ENCODE data around the gene RMDN3. TPM values are rescaled to one million over a fixed set of nuclear protein-coding genes. Genes with fewer than 3 reads are reported as not detected.

RMDN3 gene
- total RNA-seq, 1 experiment from 2014 or later = 28.3 TPM

DNA sequence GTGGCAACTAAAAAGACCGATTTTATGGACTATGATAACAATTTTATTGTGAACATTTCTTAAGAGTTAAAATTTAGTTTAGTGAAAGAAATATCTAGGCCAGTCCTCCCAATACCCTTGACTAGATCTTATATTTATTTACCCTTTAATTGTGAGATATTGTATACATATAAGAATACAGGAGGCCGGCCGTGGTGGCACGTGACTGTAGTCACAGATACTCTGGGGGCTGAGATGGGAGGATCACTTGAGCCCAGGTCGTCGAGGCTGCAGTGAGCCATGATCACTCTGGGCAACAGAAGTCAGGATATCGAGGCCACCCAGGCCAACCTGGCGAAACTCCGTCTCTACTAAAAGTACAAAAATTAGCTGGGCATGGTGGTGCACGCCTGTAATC is 756 bp upstream of the RMDN3 start:
- H2BK20ac ChIP-seq (ENCODE audit: low read depth, low read length, poor library complexity, severe bottlenecking) = no peak overlapping the region
- H4K8ac ChIP-seq (replicated peaks; ENCODE audit: insufficient read length, low read depth, low read length) = no peak overlapping the region
- no peaks in the 10 kb centered on the region for H3K79me2 ChIP-seq (ENCODE audit: insufficient read depth, low read length)
- peaks cover 3% of the 10 kb centered on the region for H3K23me2 ChIP-seq (ENCODE audit: insufficient read length, low read depth, low read length, poor library complexity, severe bottlenecking)
- no peak overlapping the region for H3K23ac ChIP-seq (ENCODE audit: insufficient read length, low read depth, low read length)
- peaks cover 3 to 15% (median 11%) of the 10 kb centered on the region in 3 experiments; a peak in 5 of 7 replicates for H3K36me3 Mint-ChIP-seq (ENCODE audit: insufficient read depth in 1 of 3, low read depth in 3 of 3)
- WGBS (ENCODE audit: extremely low coverage, insufficient read length, low lambda C conversion rate) = no CpG with 5 or more reads among the region's 10 CpGs
- H3K9ac ChIP-seq (ENCODE audit: extremely low read depth, insufficient read length, low read length) = peak overlapping the region; percentile 97
- H3K27me3 Mint-ChIP-seq (ENCODE audit: low read depth) = no peaks in the 10 kb centered on the region
- no peak overlapping the region for H4K91ac ChIP-seq (ENCODE audit: insufficient read length, low read depth, low read length)
- no peaks in the 10 kb centered on the region for H3K9me3 Mint-ChIP-seq
- no peak overlapping the region for H3K18ac ChIP-seq (ENCODE audit: insufficient read length, low read depth, low read length)
- no peak overlapping the region for H2BK120ac ChIP-seq (ENCODE audit: low read depth, low read length, poor library complexity, severe bottlenecking)
- peak overlapping the region; percentile 85 for H3K27ac ChIP-seq (ENCODE audit: insufficient read length, low read depth, low read length)
- H4K20me1 ChIP-seq (ENCODE audit: control insufficient read depth, insufficient read depth, insufficient read length) = no peaks in the 10 kb centered on the region
- peaks cover 8 to 18% of the 10 kb centered on the region in 2 experiments for H3K4me1 Mint-ChIP-seq
- no peak overlapping the region for H3K14ac ChIP-seq (ENCODE audit: insufficient read depth, low read length)
- H3K79me1 ChIP-seq (ENCODE audit: insufficient read depth, low read depth, low read length, poor library complexity, severe bottlenecking) = no peaks in the 10 kb centered on the region
- no peak overlapping the region for H2BK15ac ChIP-seq (ENCODE audit: low read depth, low read length)
- no peak overlapping the region for H3T11ph ChIP-seq (ENCODE audit: low read length)
- no peak for DNase-seq
- no peak overlapping the region for H2BK12ac ChIP-seq (ENCODE audit: insufficient read length, low read depth, low read length)
- H2BK5ac ChIP-seq (ENCODE audit: insufficient read length, low read length) = no peak overlapping the region
- H4K5ac ChIP-seq (ENCODE audit: insufficient read length, low read depth, low read length) = no peak overlapping the region
- H3K56ac ChIP-seq (ENCODE audit: insufficient read length, low read depth, low read length) = no peak overlapping the region
- H3K27ac Mint-ChIP-seq = peak overlapping the region; percentile 98 to 100 (median 100)
- TF ChIP-seq, protein P1, sequence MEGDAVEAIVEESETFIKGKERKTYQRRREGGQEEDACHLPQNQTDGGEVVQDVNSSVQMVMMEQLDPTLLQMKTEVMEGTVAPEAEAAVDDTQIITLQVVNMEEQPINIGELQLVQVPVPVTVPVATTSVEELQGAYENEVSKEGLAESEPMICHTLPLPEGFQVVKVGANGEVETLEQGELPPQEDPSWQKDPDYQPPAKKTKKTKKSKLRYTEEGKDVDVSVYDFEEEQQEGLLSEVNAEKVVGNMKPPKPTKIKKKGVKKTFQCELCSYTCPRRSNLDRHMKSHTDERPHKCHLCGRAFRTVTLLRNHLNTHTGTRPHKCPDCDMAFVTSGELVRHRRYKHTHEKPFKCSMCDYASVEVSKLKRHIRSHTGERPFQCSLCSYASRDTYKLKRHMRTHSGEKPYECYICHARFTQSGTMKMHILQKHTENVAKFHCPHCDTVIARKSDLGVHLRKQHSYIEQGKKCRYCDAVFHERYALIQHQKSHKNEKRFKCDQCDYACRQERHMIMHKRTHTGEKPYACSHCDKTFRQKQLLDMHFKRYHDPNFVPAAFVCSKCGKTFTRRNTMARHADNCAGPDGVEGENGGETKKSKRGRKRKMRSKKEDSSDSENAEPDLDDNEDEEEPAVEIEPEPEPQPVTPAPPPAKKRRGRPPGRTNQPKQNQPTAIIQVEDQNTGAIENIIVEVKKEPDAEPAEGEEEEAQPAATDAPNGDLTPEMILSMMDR (conservative IDR thresholded peaks at IDR 0.05) = no peak
- H3K4me2 ChIP-seq (ENCODE audit: insufficient read depth, insufficient read length, low read length) = no peak overlapping the region
- H3K4me3 Mint-ChIP-seq = peak overlapping the region; percentile 94
- no peaks in the 10 kb centered on the region for H3K9me3 ChIP-seq (ENCODE audit: control insufficient read depth, low read depth, low read length)
- H3K4ac ChIP-seq (ENCODE audit: low read depth, low read length) = no peak overlapping the region
- no peak overlapping the region for H2AFZ ChIP-seq (ENCODE audit: low read length)
- H3K4me1 ChIP-seq (ENCODE audit: insufficient read depth, low read length) = no peaks in the 10 kb centered on the region
- H2AK5ac ChIP-seq (ENCODE audit: insufficient read length, low read length) = no peak overlapping the region
- H3K27me3 ChIP-seq (ENCODE audit: insufficient read depth, low read length) = no peaks in the 10 kb centered on the region

Data from H9 (cell line).